D721Med (cell line): ENCODE measurements around the gene KPNA3.
A peak's percentile ranks its signal among the peaks of the same experiment; 100 is the strongest.

Experiments
- DNase-seq: peaks from one replicate; pipeline ENCODE4 v3.0.0; 2011; ENCODE audit warnings: low spot score; ENCODE audit not compliant: insufficient read length
- FAIRE-seq: peaks from 2 replicates; lab custom pipeline; 2011; peaks lifted over from hg19 to GRCh38; lab: Jason Lieb, UNC
- TF ChIP-seq, protein P1 (sequence below): IDR thresholded peaks from 2 replicates; pipeline ENCODE4 v1.5.1; 2012; ENCODE audit warnings: mild to moderate bottlenecking, control low read depth; ENCODE audit not compliant: insufficient read depth; ENCODE audit errors: missing control alignments

Gene KPNA3

DNA sequence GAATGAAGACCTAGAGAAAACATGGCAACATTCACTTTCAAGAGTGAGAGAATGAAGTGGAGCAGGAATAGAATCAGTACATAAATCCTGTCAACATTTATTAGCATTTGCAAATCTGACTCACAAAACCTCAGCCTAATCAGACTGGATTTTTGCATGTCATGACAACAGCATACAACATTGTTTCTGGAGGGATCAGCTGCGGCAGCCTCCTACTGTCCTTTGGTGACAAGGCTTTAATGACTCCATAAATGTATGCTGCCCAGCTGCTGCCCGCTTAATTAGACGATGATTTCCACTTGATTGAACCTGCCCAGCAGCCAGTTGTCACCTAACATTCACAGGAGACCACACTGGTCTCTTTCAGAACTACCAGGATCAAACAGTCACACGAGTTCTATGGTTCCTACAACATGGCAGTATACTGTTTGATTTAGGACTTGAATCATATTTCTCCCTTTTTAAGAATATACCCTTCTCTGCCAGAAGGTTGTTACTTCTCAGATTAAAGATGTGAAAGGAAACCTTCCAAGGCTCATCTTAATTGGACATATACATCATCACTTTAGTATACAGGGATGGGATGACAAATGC is 110.5 kb downstream of the KPNA3 start:
- DNase-seq (no peak), FAIRE-seq (peak; percentile 70)
- TF ChIP-seq, protein P1, sequence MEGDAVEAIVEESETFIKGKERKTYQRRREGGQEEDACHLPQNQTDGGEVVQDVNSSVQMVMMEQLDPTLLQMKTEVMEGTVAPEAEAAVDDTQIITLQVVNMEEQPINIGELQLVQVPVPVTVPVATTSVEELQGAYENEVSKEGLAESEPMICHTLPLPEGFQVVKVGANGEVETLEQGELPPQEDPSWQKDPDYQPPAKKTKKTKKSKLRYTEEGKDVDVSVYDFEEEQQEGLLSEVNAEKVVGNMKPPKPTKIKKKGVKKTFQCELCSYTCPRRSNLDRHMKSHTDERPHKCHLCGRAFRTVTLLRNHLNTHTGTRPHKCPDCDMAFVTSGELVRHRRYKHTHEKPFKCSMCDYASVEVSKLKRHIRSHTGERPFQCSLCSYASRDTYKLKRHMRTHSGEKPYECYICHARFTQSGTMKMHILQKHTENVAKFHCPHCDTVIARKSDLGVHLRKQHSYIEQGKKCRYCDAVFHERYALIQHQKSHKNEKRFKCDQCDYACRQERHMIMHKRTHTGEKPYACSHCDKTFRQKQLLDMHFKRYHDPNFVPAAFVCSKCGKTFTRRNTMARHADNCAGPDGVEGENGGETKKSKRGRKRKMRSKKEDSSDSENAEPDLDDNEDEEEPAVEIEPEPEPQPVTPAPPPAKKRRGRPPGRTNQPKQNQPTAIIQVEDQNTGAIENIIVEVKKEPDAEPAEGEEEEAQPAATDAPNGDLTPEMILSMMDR = no peak

DNA sequence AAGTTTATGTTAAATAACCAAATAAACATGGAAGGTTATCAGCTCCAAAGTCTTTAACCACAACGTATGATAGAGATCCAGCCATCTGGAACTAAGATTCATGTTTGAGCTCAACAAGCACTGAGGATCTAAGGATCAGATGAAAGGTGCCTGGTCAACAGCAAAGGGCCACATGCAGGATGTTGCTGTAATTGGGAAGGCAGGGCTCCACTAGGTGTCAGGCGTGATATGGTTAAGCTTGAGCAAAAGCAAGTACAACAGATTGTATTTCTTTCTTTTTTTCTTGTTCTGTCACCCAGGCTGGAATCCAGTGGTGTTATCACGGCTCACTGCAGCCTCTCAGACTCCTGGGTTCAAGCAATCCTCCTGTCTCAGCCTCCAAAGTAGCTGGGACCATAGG is 113.2 kb downstream of the KPNA3 start:
- TF ChIP-seq, protein P1 = no peak
- DNase-seq (no peak), FAIRE-seq (peak; percentile 64)

DNA sequence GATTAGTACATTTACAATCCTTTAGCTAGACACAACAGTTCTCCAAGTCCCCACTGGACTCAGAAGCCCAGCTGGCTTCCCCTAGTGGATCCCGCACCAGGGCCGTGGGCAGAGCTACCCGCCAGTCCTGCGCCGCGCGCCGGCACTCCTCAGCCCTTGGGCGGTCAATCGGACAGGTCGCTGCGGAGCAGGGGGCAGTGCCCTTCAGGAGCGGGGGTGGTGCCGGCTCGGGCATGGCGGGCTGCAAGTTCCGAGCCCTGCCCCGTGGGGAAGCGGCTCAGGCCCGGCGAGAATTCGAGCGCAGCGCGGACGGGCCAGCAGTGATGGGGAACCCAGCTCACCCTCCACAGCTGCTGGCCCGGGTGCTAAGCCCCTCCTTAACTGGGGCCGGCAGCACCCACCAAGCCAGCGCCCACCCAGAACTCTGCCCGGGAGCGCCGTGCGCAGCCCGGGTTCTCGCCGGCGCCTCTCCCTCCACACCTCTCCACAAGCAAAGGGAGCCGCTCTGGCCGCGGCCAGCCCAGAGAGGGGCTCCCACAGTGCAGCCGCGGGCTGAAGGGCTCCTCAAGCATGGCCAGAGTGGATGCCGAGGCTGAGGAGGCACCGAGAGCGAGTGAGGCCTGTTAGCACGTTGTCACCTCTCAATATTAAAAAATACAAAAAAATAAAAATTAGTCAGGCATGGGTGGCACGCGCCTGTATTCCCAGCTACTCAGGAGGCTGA is 114.1 kb downstream of the KPNA3 start:
- DNase-seq (no peak), FAIRE-seq (no peak)
- TF ChIP-seq, protein P1 = no peak

DNA sequence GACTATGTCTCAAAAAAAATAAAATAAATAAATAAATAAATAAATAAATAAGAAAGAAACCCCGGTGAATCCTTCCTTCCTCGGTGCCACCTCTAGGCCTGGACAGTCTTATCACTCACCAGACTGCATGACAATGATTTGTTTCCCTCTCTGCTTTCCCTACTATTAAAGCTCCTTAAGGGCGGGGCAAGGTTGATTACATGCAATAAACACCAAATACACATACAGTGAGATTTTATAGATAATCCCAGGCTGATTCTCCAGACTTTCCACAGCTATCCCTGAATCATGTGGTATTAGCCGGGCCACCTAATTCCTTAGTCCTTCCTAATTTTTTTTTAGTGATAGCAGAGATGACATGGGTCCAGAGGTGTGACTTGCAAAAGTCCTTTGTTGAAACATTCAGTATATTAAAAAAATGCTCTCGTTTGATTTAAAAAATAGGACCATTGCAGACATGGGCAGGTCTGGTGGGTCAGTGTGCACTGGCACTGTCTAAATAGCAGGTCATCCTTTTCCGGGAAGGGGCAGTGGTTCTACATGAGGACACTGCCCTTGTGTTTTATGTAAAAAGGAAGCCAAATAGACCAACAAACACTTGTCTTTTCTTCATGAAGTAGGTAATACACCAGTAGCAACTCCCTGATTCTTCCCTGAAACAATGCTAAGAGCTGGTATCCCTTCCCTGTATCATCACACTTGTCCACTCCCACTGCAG is 115.7 kb downstream of the KPNA3 start:
- FAIRE-seq = no peak
- no peak for DNase-seq
- TF ChIP-seq, protein P1 = no peak

DNA sequence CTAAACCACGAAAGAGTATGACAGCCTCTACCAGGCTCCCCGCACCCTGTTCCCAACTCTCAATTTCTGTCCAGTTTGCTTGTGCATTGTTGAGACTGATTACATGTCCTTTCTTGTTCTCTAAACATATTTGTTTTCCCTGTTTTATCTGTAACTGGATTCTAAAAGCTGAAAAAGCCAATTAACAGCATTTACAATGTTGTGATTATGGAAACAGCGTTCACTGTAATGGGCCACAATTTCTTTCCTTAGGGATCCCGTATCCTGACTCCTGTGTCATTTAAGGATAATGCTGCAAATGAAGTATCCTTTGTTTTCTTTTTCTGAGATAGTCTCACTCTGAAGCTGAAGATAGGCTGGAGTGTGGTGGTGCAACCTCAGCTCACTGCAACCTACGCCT is 121.7 kb downstream of the KPNA3 start:
- no peak for DNase-seq
- TF ChIP-seq, protein P1 = no peak
- FAIRE-seq = no peak

DNA sequence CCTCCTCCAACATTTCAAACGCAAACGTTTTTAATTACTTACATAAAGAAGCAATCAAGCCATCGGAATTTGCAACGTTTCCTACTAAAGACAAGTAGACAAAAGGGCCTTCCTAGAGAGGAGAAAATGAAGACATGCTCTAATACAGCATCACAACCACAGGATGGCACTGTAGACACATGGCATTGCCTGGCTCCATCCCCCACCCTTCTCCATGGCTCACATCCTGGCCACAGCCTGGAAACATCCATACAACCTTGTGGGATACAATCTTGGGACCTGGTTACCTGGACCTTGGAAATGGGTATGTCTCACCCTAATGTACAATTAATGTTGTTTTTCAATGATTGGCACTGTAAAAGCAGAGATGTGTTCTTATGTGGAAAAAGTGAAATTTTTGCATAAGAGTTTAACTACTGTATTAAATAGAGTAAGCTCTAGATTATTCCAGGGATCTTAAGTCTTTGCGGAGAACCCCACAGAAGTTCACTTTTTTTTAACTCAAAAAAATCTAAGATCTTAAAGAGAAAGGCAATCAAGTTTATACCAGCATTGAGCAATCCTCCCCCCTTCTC is 122.7 kb downstream of the KPNA3 start:
- FAIRE-seq (peak; percentile 38), DNase-seq (no peak)
- TF ChIP-seq, protein P1 = peak; percentile 82

DNA sequence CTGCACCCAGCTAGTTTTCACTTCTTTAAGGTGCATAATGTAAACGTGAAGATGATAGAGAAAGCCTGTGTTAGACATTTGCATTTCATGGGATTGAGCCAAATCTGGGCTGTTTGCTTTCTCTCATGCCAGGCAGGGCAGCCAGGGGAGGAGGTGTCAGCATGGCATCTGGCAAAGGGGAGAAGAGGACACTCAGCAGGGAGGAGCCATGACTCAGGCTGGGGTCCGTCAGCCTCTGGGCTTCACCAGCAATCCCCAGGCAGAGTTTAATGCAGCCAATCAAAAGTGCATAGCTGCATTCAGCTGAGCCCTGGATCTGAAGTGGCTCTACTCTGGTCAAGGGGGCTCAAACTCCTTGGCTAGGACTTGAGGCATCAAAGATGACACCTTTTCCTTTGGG is 124.7 kb downstream of the KPNA3 start:
- no peak for FAIRE-seq
- TF ChIP-seq, protein P1 = no peak
- DNase-seq = no peak
